Kasumi-1 (cell line): ENCODE results near the gene CAPN11.
"Not testable (repeated sequence)": the region's sequence is repeated elsewhere in the genome, so short reads cannot be mapped to it uniquely, and the experiment has no call there.

Experiments used
- DNase-seq, 2 experiments: peaks; one replicate each; lab custom pipeline; 2025; lab: John Stamatoyannopoulos, UW

CAPN11 gene

DNA sequence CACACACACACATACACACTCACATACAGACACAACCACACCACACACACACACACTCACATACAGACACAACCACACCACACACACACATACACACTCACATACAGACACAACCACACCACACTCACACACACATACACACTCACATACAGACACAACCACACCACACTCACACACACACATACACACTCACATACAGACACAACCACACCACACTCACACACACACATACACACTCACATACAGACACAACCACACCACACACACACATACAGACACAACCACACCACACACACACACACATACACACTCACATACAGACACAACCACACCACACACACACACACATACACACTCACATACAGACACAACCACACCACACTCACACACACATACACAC, 23.2 kb downstream of the CAPN11 start:
- DNase-seq, result not testable (repeated sequence)

GRCh38 chr6:44182911-44183390, 24.3 kb downstream of the CAPN11 start:
- DNase-seq, result no peak

DNA sequence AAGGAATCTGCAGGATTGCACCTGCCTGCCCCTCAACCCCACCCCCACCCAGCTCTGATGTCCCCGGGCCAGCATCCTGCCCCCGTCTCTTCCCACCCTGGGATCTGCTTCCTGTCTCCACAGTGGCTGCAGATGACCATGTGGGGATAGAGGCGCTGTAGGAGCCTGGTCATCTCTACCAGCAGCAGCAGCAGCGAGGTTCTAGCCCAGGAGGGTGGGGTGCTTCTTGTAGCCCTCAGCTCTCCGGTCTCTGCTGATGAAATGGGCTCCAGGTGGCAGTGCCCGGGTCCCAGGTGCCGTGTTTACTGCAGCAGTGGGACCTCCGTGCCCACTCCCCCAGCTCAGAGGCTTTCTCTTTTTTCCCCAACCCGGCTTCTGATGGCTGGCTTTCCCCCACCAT, 25.2 kb downstream of the CAPN11 start:
- DNase-seq, result no peak

DNA sequence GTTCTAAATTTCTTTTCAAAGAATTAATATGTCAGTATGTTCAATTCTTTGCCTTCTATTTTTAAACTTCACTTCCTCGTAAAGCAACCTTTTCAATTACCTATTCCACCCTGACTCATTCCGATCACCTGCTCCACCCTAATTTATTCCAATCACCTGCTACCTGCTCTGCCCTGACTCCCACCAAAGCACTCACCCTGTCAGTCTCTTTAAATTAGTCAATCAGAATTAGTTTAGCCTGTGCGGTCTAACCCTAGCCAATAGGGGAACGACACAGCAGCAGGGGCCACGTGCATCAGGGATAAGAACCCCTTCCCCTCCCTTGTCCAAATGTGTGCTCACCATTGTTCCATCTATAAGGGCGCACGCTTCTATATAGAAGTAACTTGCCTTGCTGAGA, 26.7 kb downstream of the CAPN11 start:
- DNase-seq, result not testable (repeated sequence)

DNA sequence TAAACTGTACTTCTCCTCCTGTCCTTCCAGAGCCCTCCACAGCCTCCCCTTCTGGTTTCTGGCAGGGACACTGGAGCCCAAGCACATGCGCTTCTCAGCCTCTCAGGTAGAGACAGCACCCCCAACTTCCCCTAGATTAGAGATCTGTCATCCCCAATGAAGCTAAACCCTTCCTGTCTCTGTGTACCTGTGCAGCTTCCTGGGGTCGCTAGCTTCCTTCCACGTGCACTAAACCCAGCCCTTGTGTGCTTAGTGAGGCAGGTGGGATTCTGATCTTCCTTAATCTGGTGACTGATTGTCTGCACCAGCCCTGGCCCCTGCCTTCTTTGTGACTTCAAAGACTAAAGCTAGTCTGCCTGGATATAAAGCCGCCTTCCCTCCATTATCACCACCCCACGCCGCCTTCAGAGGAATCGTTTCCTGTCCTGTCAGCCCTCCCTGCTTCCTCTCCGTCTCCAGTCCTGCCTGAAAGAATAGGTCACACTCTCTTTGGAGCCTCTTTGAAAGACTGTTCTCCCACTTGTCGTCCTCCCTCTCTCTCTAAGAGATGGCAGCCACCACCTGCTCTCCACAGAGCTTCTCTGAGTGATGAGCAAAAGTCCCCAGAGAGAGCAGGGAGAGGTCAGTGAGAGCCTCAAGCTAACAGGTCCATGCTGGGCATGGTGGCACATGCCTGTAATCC, 27.5 kb downstream of the CAPN11 start:
- no peak for DNase-seq

DNA sequence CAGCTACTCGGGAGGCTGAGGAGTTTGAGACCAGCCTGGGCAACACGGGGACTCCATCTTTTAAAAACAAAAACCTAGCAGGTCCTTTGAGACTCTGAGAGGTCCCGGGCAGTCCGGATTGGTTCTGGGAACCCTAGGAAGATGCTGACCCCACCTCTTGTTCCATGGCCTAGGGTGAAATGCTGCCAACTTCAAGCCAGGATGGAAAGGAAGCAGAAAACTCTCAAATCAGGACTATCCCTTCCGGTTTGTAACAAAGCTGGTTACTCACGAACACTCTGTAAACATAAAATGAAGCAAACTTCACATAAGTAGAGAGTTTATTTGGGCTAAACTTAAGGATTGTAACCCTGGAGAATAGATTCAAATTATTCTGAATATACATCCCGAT, 28.0 kb downstream of the CAPN11 start:
- DNase-seq, result no peak

DNA sequence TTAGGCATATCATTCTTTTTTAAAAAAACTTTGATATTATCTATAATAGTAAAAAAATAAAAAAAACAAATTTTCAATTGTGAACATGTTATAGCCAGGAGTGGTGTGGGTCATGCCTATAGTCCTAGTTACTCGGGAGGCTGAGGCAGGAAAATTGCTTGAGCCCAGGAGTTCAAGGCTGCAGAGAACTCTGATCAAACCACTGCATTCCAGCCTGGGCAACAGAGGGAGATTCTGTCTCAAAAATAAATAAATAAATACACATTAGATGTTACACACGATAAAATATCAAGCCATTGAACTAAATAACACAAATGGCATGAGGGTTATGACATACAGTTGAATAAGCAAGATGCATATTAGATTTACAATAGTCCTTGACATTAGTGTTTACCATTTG, 30.2 kb downstream of the CAPN11 start:
- DNase-seq, result no peak

- DNase-seq, result no peak
These were observed 30.6 kb downstream of the CAPN11 start for GRCh38 chr6:44189257-44189656.

GRCh38 chr6:44190715-44191114, 32.1 kb downstream of the CAPN11 start:
- no peak for DNase-seq

GRCh38 chr6:44192428-44193041, 33.9 kb downstream of the CAPN11 start:
- DNase-seq, result peak in 1 of 2 experiments; percentile 16

DNA sequence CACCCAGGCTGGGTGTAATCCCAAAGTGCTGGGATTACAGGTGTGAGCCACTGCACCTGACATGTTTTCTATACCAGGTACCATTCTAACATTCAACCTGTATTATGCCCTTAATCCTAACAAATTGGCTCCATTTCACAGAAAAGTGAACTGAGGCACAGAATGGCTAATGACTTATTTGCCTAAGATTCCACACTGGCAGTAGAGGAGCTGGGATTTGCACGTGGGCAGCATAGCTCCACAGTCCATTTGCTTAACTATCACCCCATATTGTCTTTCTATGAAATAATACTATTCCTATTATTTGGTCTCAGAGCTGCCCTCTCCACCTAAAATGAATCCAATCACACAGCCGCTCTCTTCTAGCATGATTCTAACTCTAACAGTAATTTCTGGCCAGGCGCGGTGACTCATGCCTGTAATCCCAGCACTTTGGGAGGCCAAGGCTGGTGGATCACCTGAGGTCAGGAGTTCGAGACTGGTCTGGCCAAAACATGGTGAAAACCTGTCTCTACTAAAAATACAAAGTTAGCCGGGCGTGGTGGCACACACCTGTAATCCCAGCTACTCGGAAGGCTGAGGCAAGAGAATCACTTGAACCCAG, 34.8 kb downstream of the CAPN11 start:
- DNase-seq, result no peak

DNA sequence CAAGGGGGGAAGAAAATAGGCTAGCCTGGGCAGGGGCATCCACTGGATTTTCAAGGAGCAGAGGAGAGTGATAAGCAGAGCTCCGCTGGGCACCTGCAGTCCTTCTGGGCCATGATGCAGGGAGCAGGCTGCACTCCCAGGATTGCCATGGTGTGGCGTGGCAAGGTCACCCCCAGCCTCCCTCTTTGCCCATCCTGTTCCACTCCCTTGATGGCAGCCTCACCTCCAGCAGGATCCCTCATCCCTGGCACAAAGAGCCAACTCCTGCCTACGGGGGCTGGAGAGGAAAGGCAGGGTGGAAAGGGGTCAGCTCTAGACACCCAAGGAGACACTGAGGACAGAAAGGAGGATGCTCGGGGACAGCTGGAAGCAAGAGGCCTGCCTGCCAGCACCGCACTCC, 35.7 kb downstream of the CAPN11 start:
- DNase-seq, result no peak

- not testable (repeated sequence) for DNase-seq
These were observed 37.7 kb downstream of the CAPN11 start for GRCh38 chr6:44196351-44196750.

- no peak for DNase-seq
These were observed 40.1 kb downstream of the CAPN11 start for GRCh38 chr6:44198684-44199083.

DNA sequence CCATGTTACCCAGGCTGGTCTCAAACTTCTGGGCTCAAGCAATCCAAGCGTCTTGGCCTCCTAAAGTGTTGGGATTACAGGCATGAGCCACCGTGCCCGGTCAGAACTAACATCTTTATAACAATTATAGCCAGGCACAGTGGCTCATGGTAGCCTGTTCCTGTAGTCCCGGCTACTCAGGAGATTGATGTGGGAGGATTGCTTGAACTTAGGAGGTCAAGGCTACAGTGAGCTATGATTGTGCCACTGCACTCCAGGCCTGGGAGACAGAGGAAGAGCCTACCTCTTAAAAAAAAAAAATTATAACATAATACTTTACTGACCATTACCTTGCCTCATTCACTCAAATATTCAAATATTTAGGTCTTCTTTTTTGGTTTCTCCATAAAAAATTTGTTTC, 41.3 kb downstream of the CAPN11 start:
- no peak for DNase-seq

DNA sequence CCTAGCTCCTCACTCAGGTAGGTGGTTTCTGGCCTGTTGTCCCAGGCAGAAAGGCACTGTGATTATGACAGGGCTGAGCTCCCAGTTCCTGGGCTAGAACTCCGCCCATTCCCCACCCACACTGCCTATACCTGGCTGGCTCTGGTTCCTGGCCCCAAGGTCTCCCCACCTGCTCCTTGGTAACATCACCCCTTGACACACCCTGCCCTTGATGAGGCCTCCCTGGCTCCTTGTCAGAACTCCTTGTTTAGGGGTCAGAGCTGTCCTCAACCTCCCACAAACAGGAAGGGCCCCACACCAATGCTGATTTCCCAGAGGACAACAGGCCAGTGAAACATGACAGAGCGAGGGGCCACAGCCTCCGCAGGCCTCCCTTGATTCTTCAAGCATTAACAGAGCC, 42.6 kb downstream of the CAPN11 start:
- no peak for DNase-seq

GRCh38 chr6:44201638-44202303, 43.2 kb downstream of the CAPN11 start:
- DNase-seq, result no peak

DNA sequence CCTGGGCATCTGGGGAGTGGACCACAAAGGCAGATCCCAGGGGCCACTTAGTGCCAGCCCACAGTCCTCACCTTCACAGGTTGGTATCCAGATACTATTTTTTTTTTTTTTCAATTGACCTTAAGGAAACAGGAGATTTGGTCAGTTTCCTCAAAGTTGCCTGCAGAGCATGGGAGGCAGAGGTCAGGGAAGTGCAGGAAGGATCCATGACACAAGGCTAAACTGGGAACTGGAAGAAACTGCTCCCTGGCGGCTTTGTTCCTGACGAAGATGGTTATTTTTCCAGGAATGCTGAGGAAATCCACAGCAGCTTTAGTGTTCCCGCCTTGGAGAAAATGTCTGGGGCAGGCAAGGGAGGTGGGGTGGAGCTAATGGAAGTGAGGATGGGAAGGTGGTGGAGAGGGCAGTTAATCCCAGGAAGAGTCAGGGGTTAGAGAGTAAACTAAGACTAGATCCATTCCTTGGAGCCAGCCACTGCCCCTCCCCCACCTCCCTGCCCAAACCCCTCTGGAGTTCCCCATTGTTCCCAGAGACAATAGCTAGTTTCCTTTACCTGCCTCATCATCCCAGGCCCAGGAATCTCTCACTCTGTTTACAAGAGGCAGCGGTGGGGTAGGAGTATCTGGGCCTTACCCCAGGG, 43.8 kb downstream of the CAPN11 start:
- DNase-seq, result no peak

DNA sequence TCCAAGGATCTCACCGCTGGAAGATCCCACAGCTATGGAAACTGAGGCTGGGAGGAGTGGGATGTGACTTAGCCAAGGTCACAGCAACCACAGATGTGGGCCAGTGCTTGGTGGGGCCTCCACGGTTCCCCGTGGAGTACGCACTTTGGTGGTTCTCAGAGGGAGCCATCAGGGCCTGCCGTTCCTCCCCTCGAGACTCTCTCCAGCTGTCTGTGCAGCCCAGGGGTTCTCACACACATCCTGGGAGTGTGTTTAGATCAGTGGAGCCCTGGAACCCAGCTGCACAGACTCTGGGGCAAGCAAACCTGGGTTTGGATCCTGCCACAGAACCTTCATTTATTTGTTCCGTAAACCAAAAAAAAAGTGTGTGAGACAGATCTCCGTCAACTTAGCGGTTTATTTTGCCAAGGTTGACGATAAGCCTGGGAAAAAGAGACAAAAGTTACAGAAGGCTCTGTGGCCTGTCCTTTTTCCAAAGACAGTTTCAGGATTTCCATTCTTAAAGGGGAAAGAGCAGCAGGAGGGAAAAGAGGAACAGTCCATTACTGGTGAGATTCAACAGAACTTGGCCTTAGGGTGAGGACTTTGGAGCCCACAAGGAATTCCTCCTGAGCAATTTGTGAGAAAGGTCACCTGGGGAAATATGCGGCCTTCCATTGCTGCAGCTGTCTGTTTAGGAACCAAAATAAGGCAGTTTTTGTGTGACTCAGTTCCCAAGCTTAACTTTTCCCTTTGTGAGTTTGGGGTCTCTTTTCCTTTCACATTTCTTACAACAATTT, 44.5 kb downstream of the CAPN11 start:
- DNase-seq, result no peak

DNA sequence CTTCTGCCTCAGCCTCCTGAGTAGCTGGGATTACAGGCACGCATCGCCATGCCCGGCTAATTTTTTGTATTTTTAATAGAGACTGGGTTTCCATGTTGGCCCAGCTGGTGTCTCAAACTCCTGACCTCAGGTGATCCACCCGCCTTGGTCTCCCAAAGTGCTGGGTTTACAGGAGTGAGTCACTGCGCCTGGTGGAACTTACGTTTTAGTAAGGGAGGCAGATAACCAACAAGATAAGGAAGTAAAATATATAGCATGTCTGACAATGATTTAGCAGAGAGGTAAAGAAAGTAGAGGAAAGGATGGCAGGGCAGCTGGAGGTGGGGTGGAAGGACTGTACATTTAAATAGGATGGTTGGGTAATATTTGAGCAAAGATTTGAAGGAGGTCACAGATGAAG, 45.3 kb downstream of the CAPN11 start:
- no peak for DNase-seq

DNA sequence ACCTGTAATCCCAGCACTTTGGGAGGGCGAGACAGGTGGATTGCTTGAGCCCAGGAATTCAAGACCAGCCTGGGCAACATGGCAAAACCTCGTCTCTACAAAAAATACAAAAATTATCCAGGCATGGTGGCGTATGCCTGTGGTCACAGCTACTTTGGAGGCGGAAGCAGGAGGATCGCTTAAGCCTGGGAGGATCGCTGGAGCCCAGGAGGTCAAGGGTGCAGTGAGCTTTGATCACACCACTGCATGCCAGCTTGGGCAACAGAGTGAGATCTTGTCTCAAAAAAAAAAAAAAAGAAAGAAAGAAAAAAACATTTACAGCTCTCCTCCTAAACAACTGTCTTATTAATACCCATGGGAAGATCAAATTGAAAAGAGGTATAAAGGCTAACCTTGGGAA, 49.3 kb downstream of the CAPN11 start:
- no peak for DNase-seq

GRCh38 chr6:44211284-44211683, 52.7 kb downstream of the CAPN11 start:
- peak; percentile 33 to 55 for DNase-seq
